Smooth muscle cell (in vitro differentiated cells): Measurements from ENCODE around the gene MED15. TPM values are rescaled to one million over a fixed set of nuclear protein-coding genes. Genes with fewer than 3 reads are reported as not detected.
A peak's percentile ranks its signal among the peaks of the same experiment; 100 is the strongest.

Source experiments
- DNase-seq: peaks from one replicate; lab custom pipeline; 2025; ENCODE audit not compliant: unreplicated experiment; lab: John Stamatoyannopoulos, UW
- H2AFZ ChIP-seq: fragments of 200-600 bp; sonication (generic); 2 replicates; pipeline ENCODE4 v1.6.0; 2016; ENCODE audit warnings: antibody characterized with exemption, low read depth, mild to moderate bottlenecking
- H3F3A ChIP-seq: fragments of 200-600 bp; sonication (generic); 2 replicates; pipeline ENCODE4 v1.6.0; 2017; ENCODE audit warnings: antibody characterized with exemption, low read depth
- H3K27ac ChIP-seq: fragments of 200-600 bp; sonication (generic); 2 replicates; pipeline ENCODE4 v1.5.1; 2016; ENCODE audit warnings: low read depth, mild to moderate bottlenecking
- H3K27me3 ChIP-seq: fragments of 200-600 bp; sonication (generic); 2 replicates; pipeline ENCODE4 v1.6.1; 2016; ENCODE audit warnings: low read depth, mild to moderate bottlenecking
- H3K36me3 ChIP-seq: fragments of 200-600 bp; sonication (generic); 2 replicates; pipeline ENCODE4 v1.5.1; 2016; ENCODE audit warnings: low read depth
- H3K4me1 ChIP-seq: fragments of 200-600 bp; sonication (generic); 2 replicates; pipeline ENCODE4 v1.5.1; 2016; ENCODE audit warnings: low read depth
- H3K4me2 ChIP-seq: fragments of 200-600 bp; sonication (generic); 2 replicates; pipeline ENCODE4 v1.6.0; 2016; ENCODE audit warnings: mild to moderate bottlenecking
- H3K4me3 ChIP-seq: fragments of 200-600 bp; sonication (generic); 2 replicates; pipeline ENCODE4 v1.5.1; 2016; ENCODE audit warnings: mild to moderate bottlenecking
- H3K79me2 ChIP-seq: fragments of 200-600 bp; sonication (generic); 2 replicates; pipeline ENCODE4 v1.6.0; 2016; ENCODE audit warnings: low read depth, mild to moderate bottlenecking
- H3K9ac ChIP-seq: fragments of 200-600 bp; sonication (generic); 2 replicates; pipeline ENCODE4 v1.6.0; 2016; ENCODE audit warnings: low read depth
- H3K9me3 ChIP-seq: fragments of 200-600 bp; sonication (generic); replicated peaks from 2 replicates; pipeline ENCODE4 v1.5.1; 2016; ENCODE audit warnings: low read depth
- H4K20me1 ChIP-seq: fragments of 200-600 bp; sonication (generic); 2 replicates; pipeline ENCODE4 v1.6.0; 2016; ENCODE audit warnings: low read depth
- CTCF ChIP-seq: fragments of 200-600 bp; sonication (generic); IDR thresholded peaks from 2 replicates; pipeline ENCODE4 v1.5.1; 2017; ENCODE audit warnings: borderline replicate concordance, mild to moderate bottlenecking, antibody characterized with exemption; ENCODE audit not compliant: insufficient read depth, poor library complexity, severe bottlenecking
- WGBS: methylation state at CpG from one replicate; pipeline ENCODE4 v1.1.7; 2016; ENCODE audit warnings: low lambda C conversion rate; 5-methylcytosine and 5-hydroxymethylcytosine counted together
- polyA plus RNA-seq: library from polyadenylated mRNA; unstranded; fragments of >200 nt; fragmentation: Nextera tagmentation; extraction: Ambion mirVana; gene quantifications from 2 replicates; pipeline ENCODE4 v1.2.1, GENCODE V29; 2016
- total RNA-seq: library from RNA; depleted of rRNA; stranded (reverse); fragments of >200 nt; gene quantifications from 2 replicates; pipeline ENCODE4 v1.2.3, GENCODE V29; 2014

The MED15 gene
- total and polyA plus RNA-seq, 2 experiments from 2014 or later, result 25.3 to 70.5 TPM

GRCh38 chr22:20550057-20550817 is 42.8 kb downstream of the MED15 start:
- peak overlapping the region; percentile 75 for H3K9ac ChIP-seq
- H3K79me2 ChIP-seq, result peaks cover 74% of the 10 kb centered on the region
- H2AFZ ChIP-seq, result no peak overlapping the region
- no peaks in the 10 kb centered on the region for H3K36me3 ChIP-seq
- DNase-seq, result no peak
- H3K27me3 ChIP-seq, result no peaks in the 10 kb centered on the region
- no peak overlapping the region for H3K4me3 ChIP-seq
- TF ChIP-seq CTCF, result no peak
- no peaks in the 10 kb centered on the region for H3K9me3 ChIP-seq
- H3K4me2 ChIP-seq, result peak overlapping the region; percentile 57
- peaks cover 94% of the 10 kb centered on the region for H4K20me1 ChIP-seq
- H3K27ac ChIP-seq, result peak overlapping the region; percentile 92
- peaks cover 51% of the 10 kb centered on the region for H3K4me1 ChIP-seq
- 72% methylated on average over 8 of the region's 8 CpGs for WGBS
- peaks cover 45% of the 10 kb centered on the region for H3F3A ChIP-seq

GRCh38 chr22:20550851-20551744 is 43.7 kb downstream of the MED15 start:
- H3K27me3 ChIP-seq, result no peaks in the 10 kb centered on the region
- H3K36me3 ChIP-seq, result no peaks in the 10 kb centered on the region
- no peaks in the 10 kb centered on the region for H3K9me3 ChIP-seq
- H3K4me2 ChIP-seq, result peak overlapping the region; percentile 57
- H3K27ac ChIP-seq, result peak overlapping the region; percentile 92
- peaks cover 95% of the 10 kb centered on the region for H4K20me1 ChIP-seq
- no peak for DNase-seq
- H2AFZ ChIP-seq, result no peak overlapping the region
- 37% methylated on average over 27 of the region's 27 CpGs for WGBS
- no peak for TF ChIP-seq CTCF
- peak overlapping the region; percentile 75 for H3K9ac ChIP-seq
- no peak overlapping the region for H3K4me3 ChIP-seq
- H3K79me2 ChIP-seq, result peaks cover 69% of the 10 kb centered on the region
- peaks cover 37% of the 10 kb centered on the region for H3F3A ChIP-seq
- H3K4me1 ChIP-seq, result peaks cover 48% of the 10 kb centered on the region

- peak overlapping the region; percentile 57 for H3K4me2 ChIP-seq
- peak overlapping the region; percentile 92 for H3K27ac ChIP-seq
- H3K79me2 ChIP-seq, result peaks cover 66% of the 10 kb centered on the region
These were observed 44.5 kb downstream of the MED15 start for GRCh38 chr22:20551805-20552442.

More at GRCh38 chr22:20551805-20552442, 44.5 kb downstream of the MED15 start:
- no peak for DNase-seq
- WGBS, result 75% methylated on average over 8 of the region's 8 CpGs
- H3K4me1 ChIP-seq, result peaks cover 40% of the 10 kb centered on the region
- no peak overlapping the region for H2AFZ ChIP-seq
- peaks cover 33% of the 10 kb centered on the region for H3F3A ChIP-seq
- no peaks in the 10 kb centered on the region for H3K27me3 ChIP-seq
- H3K36me3 ChIP-seq, result no peaks in the 10 kb centered on the region
- peaks cover 93% of the 10 kb centered on the region for H4K20me1 ChIP-seq
- H3K9me3 ChIP-seq, result no peaks in the 10 kb centered on the region
- H3K4me3 ChIP-seq, result no peak overlapping the region
- no peak for TF ChIP-seq CTCF
- peak overlapping the region; percentile 75 for H3K9ac ChIP-seq
